Measurements from ENCODE around the gene MAB21L3.

Gene MAB21L3

DNA sequence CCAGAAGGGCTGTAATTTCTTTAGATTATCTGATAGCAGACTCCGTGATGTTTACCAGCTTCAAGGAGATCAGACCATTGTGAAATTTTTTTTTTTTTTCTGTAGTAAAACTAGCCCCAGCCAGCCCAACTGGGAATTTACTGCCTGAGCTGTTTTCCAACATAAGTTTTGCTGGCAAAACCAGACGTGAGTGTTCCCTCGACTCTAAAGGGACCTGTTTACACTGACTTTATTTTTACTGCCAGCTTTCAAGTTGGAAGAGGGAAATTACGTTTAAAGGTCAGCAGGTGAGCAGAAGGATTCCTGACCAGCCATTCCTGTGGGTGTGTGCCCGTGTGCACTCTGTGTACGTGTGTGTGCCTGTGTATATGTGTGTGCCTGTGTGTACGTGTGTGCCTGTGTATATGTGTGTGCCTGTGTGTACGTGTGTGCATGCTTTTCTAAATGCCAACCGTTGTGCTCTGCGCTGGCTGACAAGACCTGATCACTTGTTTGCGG lies 374 bp downstream of the MAB21L3 start:
- H3K36me3 ChIP-seq = no peaks in the 10 kb centered on the region
- H3K27me3 ChIP-seq = no peaks in the 10 kb centered on the region
- H3K9me3 ChIP-seq = no peaks in the 10 kb centered on the region
- no peak overlapping the region for H3K4me3 ChIP-seq (ENCODE audit: low read depth in 1 of 2, low read length in 1 of 2)
- H3K4me1 ChIP-seq (ENCODE audit: control insufficient read depth in 1 of 2, insufficient read depth in 1 of 2, low read depth in 1 of 2, low read length in 1 of 2) = peaks cover 0 to 7% of the 10 kb centered on the region in 2 experiments
- H3K27ac ChIP-seq = no peak overlapping the region
- TF ChIP-seq, protein P1, sequence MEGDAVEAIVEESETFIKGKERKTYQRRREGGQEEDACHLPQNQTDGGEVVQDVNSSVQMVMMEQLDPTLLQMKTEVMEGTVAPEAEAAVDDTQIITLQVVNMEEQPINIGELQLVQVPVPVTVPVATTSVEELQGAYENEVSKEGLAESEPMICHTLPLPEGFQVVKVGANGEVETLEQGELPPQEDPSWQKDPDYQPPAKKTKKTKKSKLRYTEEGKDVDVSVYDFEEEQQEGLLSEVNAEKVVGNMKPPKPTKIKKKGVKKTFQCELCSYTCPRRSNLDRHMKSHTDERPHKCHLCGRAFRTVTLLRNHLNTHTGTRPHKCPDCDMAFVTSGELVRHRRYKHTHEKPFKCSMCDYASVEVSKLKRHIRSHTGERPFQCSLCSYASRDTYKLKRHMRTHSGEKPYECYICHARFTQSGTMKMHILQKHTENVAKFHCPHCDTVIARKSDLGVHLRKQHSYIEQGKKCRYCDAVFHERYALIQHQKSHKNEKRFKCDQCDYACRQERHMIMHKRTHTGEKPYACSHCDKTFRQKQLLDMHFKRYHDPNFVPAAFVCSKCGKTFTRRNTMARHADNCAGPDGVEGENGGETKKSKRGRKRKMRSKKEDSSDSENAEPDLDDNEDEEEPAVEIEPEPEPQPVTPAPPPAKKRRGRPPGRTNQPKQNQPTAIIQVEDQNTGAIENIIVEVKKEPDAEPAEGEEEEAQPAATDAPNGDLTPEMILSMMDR (IDR thresholded peaks at IDR 0.05) = no peak

DNA sequence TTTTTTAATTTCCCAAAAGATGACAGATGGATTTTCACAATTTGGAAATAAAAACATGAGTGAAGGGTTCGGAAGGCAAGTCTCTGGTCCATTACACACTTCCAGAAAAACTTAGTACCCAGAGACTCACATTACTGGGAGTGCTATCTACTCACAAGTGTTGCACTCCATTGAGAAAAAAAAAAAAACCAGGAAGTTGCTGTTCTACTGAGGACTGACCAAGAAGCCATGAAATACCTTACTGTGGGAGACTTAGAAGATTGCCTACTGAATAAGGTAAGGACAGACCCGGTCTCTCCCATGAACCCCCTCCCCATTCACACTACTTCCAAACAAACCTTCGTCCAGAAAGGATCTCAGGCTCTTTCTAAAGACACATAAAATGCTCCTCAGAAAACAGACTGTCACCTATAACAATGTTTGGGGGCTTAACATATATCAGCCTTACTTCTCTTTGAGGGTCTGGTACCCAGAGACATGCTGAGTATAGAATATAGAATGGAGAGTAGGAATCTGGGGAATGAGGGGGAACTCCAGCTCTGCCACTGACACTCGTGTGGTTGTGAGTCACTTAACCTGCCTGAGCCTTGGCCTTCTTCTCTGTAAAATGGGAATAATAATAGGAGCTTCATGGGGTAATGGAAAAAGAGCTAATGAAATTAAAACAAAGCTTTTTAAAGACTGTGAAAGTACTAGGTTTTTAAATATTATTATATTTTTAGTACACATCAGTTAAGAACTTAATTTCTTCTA lies 1.4 kb downstream of the MAB21L3 start:
- H3K4me3 ChIP-seq (ENCODE audit: low read depth in 1 of 2, low read length in 1 of 2) = no peak overlapping the region
- H3K36me3 ChIP-seq = no peaks in the 10 kb centered on the region
- H3K4me1 ChIP-seq (ENCODE audit: control insufficient read depth in 1 of 2, insufficient read depth in 1 of 2, low read depth in 1 of 2, low read length in 1 of 2) = peaks cover 0 to 7% of the 10 kb centered on the region in 2 experiments
- TF ChIP-seq, protein P1 (IDR thresholded peaks at IDR 0.05) = no peak
- no peaks in the 10 kb centered on the region for H3K9me3 ChIP-seq
- no peaks in the 10 kb centered on the region for H3K27me3 ChIP-seq
- no peak overlapping the region for H3K27ac ChIP-seq

DNA sequence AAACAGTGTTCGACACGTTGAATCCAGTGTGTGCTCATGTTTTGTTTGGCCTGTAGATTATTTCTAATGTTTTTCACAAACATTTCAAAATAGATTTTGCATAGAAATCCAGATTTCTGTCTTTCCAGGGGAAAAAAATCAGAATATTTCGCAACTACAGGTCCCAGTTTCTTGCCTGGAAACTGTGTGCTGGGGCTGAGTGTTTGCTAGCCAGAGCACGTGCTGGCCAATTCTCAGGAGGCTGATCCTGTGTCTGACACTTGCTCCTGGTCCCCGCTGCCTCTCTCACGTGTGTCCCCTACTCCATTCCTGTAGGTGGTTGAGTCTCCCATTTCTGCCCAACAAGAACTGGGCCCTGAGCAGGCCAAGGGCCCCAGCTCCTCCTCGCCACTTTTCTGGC lies 2.4 kb downstream of the MAB21L3 start:
- no peak overlapping the region for H3K4me3 ChIP-seq (ENCODE audit: low read depth in 1 of 2, low read length in 1 of 2)
- H3K4me1 ChIP-seq (ENCODE audit: control insufficient read depth in 1 of 2, insufficient read depth in 1 of 2, low read depth in 1 of 2, low read length in 1 of 2) = peaks cover 0 to 7% of the 10 kb centered on the region in 2 experiments
- H3K27ac ChIP-seq = no peak overlapping the region
- H3K36me3 ChIP-seq = no peaks in the 10 kb centered on the region
- TF ChIP-seq, protein P1 (IDR thresholded peaks at IDR 0.05) = no peak
- no peaks in the 10 kb centered on the region for H3K9me3 ChIP-seq
- no peaks in the 10 kb centered on the region for H3K27me3 ChIP-seq

DNA sequence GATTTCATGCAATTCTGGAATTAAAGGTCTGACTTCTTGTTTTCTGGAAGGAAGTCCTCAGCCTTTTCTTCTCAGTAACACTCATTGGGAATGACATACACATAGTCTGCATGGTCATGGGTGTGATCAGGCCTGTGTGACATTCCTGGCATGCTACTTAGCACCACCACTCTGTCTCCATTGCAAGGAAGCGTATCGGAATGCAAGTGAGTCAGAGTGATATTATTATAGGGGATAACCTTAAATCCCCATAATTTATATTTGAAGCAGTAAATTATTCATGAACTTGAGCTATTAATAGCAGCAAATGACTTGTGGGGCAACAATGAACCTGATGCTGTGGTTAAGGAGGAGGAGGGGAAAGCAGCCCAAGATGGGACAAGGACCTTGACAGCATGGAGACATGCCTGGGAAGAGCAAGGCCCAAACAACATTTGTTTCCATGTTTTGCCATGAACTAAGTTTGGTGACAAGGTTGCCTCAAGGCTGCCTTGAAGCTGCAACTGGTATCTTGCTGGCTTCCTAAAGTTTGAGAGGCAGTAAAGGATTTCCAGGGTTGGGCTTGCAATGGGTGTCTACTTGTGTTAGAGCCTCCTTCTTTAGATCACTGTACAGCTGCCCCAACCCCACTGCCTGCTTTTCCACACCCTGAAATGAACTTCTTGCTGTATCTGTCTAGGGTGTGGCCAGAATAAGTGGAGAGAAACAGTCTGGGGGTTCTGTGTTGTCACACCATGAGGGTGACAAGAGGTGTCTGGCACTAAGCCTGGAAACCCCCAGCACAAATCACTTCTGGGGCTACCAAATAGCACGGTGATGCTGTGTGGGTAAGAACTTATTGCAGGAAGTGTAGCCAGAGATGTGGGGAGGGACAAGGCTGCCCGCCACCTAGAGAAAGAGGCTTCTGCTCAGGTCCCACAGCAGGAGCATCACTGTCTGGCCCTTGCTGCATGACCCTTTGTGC lies 4.6 kb downstream of the MAB21L3 start:
- Histone ChIP-seq H3K4me3 (ENCODE audit: low read depth in 1 of 2, low read length in 1 of 2) (no peak overlapping the region), H3K27me3 (no peaks in the 10 kb centered on the region), H3K4me1 (ENCODE audit: control insufficient read depth in 1 of 2, insufficient read depth in 1 of 2, low read depth in 1 of 2, low read length in 1 of 2) (peaks cover 0 to 2% of the 10 kb centered on the region in 2 experiments), H3K9me3 (no peaks in the 10 kb centered on the region), H3K27ac (no peak overlapping the region), H3K36me3 (no peaks in the 10 kb centered on the region)
- TF ChIP-seq, protein P1 (IDR thresholded peaks at IDR 0.05) = no peak

DNA sequence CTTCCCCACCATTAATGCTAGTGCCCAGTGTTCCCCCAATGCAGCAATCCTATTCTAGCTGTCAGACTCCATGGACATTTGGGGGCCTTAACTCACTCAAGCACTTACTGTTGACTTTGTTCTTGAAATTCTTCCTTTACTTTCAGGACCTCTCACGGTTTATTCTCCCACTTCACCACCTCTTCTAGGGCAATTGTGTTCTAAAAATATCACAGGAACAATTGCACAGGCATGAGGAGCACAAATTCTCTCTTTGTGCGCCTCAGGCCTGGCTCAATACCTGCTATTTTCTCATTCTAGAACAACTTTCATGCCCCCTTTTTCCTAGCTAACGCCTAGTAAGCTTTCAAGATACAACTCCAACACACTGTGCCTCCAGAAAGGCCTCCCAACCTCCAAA lies 7.3 kb downstream of the MAB21L3 start:
- H3K4me1 ChIP-seq (ENCODE audit: control insufficient read depth in 1 of 2, insufficient read depth in 1 of 2, low read depth in 1 of 2, low read length in 1 of 2) = no peaks in the 10 kb centered on the region
- no peaks in the 10 kb centered on the region for H3K27me3 ChIP-seq
- no peaks in the 10 kb centered on the region for H3K9me3 ChIP-seq
- H3K27ac ChIP-seq = no peak overlapping the region
- H3K36me3 ChIP-seq = no peaks in the 10 kb centered on the region
- H3K4me3 ChIP-seq (ENCODE audit: low read depth in 1 of 2, low read length in 1 of 2) = no peak overlapping the region
- TF ChIP-seq, protein P1 (IDR thresholded peaks at IDR 0.05) = no peak
